Heart right ventricle (tissue), 16 donors: ENCODE data around the gene CNTROB. TPM values are rescaled to one million over a fixed set of nuclear protein-coding genes. Genes with fewer than 3 reads are reported as not detected.

Experiments used
- ATAC-seq, 8 donors: fragments of 200-7000 bp; cut with Tn5 transposase; one replicate each; pipeline ENCODE4 v1.9.1; 2020; ENCODE audit warnings: mild to moderate bottlenecking in 8 of 8, moderate library complexity in 8 of 8, moderate number of reproducible peaks in 1 of 8
- DNase-seq, 2 donors: peaks; one replicate each; pipeline ENCODE4 v3.0.0-alpha.2; 2020
- H3K27ac ChIP-seq, 10 donors: fragments of 200-600 bp; sonication (generic) in 2 of 10; one replicate each; pipeline versions ENCODE4 v1.5.0 to v1.8.0; 2020 to 2022; ENCODE audit warnings: mild to moderate bottlenecking in 3 of 10
- H3K27me3 ChIP-seq, 7 donors: fragments of 200-600 bp; one replicate each; pipeline ENCODE4 v1.8.0; 2021 to 2022; ENCODE audit warnings: mild to moderate bottlenecking in 2 of 7
- H3K36me3 ChIP-seq, 9 donors: fragments of 200-600 bp; sonication (generic) in 1 of 9; one replicate each; pipeline versions ENCODE4 v1.5.0 to v1.8.0; 2020 to 2022; ENCODE audit warnings: mild to moderate bottlenecking in 2 of 9
- H3K4me1 ChIP-seq, 9 donors: fragments of 200-600 bp; sonication (generic) in 1 of 9; one replicate each; pipeline versions ENCODE4 v1.5.0 to v1.8.0; 2020 to 2022; ENCODE audit warnings: mild to moderate bottlenecking in 4 of 9
- H3K4me3 ChIP-seq, 10 donors: fragments of 200-600 bp; sonication (generic) in 2 of 10; one replicate each; pipeline versions ENCODE4 v1.5.0 to v1.8.0; 2020 to 2022; ENCODE audit warnings: mild to moderate bottlenecking in 7 of 10, moderate library complexity in 2 of 10
- H3K9me3 ChIP-seq, 11 donors: fragments of 200-600 bp in 10 of 11; sonication (generic) in 2 of 11; one replicate each; pipeline versions ENCODE4 v1.5.0 to v1.8.0; 2013 to 2022; ENCODE audit warnings: mild to moderate bottlenecking in 2 of 11, control low read depth in 1 of 11, moderate library complexity in 1 of 11
- WGBS, 2 donors: extraction: QIAGEN DNeasy Blood & Tissue Kit; methylation state at CpG; one replicate each; pipeline ENCODE4 v1.1.7; 2013; ENCODE audit warnings: inconsistent platforms in 1 of 2; 5-methylcytosine and 5-hydroxymethylcytosine counted together
- intact Hi-C, 10 donors: fragments of 100-400 bp; cut with DNase I; formaldehyde crosslinking; loops; one replicate each; pipeline versions ENCODE4 v1.11.1 to v1.14.2; 2022
- polyA plus RNA-seq, 2 donors: library from polyadenylated mRNA; stranded (reverse); fragments of 200-250 nt; gene quantifications; one replicate each; pipeline ENCODE4 v1.2.3, GENCODE V29; 2013
- total RNA-seq, 10 donors: library from RNA; stranded (reverse); fragmentation: NEBNext Ultra II Directional in 3 of 10; extraction: Animal tissue kit (Norgen Biotek cat#: 25700) in 3 of 10; gene quantifications; one replicate each; pipeline versions ENCODE4 v1.2.1 to v1.2.4, GENCODE V29; 2021 to 2023
- TF ChIP-seq, protein P1 (sequence below), 9 donors: fragments of 200-600 bp; sonication (generic) in 2 of 9; IDR thresholded peaks; one replicate each; pipeline versions ENCODE4 v1.5.0 to v1.8.0; 2021 to 2022; ENCODE audit warnings: antibody characterized with exemption in 9 of 9, mild to moderate bottlenecking in 5 of 9, moderate library complexity in 1 of 9
- donor health status: Arrhythmogenic right ventricular cardiomyopathy.
- donor health status: ischemic (EF 13 %, LVEDD 7.1; RV severe dilation, severe dysfunction).
- donor health status: healthy with polysubstance abuse.
- donor health status: DM: no; HTN: yes; CAD: no.
- donor health status: DM: no; HTN: no; CAD: no.
- donor health status: ischemic (EF 25% LVEDD 6.9; RV normal size, moderate dysfunction).
- donor health status: ischemic (EF 25% LVEDD 5.7; RV mildly dilated, moderate dysfunction).
- donor health status: healthy.
- donor health status: DM: yes; HTN: yes; CAD: no.
- donor health status: Ischemic cardiomyopathy.
- donor health status: ischemic (EF 35%, LVEDD 5.7; RV mildly dilated, moderate dysfunction).
- donor health status: nonischemic (EF 11% LVEDD 7.7; RV severe dilation, severe dysfunction).
- donor health status: DM: yes; HTN: yes; CAD: no.
- donor health status: PGD.
- donor health status: ischemic (EF 29% LVEDD 5.4; RV normal size, mild dysfunction).
- donor health status: nonischemic (EF 23%, LVEDD 6.1; RV moderate dilation, normal function).

Gene CNTROB
- total and polyA plus RNA-seq, 12 donors: 7.8 to 19.8 (median 11.1) TPM

- no peaks in the 10 kb centered on the region for H3K9me3 ChIP-seq
- ATAC-seq: peak; percentile 66 to 94 (median 83)
- DNase-seq: peak; percentile 96 to 98
- WGBS, 2 donors: 21 to 24% methylated on average over 11 of the region's 11 CpGs
- TF ChIP-seq, protein P1, sequence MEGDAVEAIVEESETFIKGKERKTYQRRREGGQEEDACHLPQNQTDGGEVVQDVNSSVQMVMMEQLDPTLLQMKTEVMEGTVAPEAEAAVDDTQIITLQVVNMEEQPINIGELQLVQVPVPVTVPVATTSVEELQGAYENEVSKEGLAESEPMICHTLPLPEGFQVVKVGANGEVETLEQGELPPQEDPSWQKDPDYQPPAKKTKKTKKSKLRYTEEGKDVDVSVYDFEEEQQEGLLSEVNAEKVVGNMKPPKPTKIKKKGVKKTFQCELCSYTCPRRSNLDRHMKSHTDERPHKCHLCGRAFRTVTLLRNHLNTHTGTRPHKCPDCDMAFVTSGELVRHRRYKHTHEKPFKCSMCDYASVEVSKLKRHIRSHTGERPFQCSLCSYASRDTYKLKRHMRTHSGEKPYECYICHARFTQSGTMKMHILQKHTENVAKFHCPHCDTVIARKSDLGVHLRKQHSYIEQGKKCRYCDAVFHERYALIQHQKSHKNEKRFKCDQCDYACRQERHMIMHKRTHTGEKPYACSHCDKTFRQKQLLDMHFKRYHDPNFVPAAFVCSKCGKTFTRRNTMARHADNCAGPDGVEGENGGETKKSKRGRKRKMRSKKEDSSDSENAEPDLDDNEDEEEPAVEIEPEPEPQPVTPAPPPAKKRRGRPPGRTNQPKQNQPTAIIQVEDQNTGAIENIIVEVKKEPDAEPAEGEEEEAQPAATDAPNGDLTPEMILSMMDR (IDR thresholded peaks at IDR 0.05): peak; percentile 22 to 69 (median 55)
- H3K27me3 ChIP-seq: no peaks in the 10 kb centered on the region
- intact Hi-C loops: loop anchor here in 3 of 10 donors (2.0 to 5.0 kb wide), 5 partner anchors 25 to 67 kb away; partner anchors contain the start of genes CNTROB (in 1 of the 3), KDM6B (in 1 of the 3) and TRAPPC1 (in 1 of the 3)
- peak overlapping the region; percentile 72 to 98 (median 92) for H3K27ac ChIP-seq
- peaks cover 19 to 52% (median 49%) of the 10 kb centered on the region in 9 donors for H3K4me1 ChIP-seq
- peak overlapping the region in 7 of 10 donors; percentile 25 to 96 (median 77) for H3K4me3 ChIP-seq
- H3K36me3 ChIP-seq: peaks cover 0 to 48% (median 7%) of the 10 kb centered on the region in 9 donors
Observed at GRCh38 chr17:7889166-7889955, 42.6 kb upstream of the CNTROB start.

DNA sequence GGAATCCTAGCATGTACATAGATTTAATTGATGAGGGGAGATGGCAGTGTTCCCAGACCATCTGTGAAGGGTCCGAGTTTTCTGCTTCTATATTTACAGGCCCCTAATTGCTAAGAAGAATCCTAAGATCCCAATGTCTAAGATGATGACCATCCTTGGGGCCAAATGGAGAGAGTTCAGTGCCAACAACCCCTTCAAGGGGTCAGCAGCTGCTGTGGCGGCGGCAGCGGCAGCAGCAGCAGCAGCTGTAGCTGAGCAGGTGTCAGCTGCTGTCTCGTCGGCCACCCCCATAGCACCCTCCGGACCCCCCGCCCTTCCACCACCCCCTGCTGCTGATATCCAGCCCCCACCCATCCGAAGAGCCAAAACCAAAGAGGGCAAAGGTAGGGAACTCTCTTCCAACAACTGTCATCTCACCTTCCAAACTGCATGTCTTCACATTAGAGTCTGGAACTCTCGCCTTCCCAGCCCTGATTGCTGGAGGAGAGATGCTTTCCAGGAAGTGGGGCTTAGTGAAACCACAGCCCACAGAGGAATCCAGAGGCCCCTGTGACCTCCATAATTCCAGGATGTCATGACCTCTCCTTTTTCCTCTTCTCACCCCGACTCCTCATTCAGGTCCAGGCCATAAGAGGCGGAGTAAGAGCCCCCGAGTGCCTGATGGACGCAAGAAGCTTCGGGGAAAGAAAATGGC is 38.7 kb upstream of the CNTROB start:
- Histone ChIP-seq H3K27ac (no peak overlapping the region), H3K27me3 (no peaks in the 10 kb centered on the region), H3K9me3 (no peaks in the 10 kb centered on the region), H3K4me1 (peaks cover 14 to 30% (median 20%) of the 10 kb centered on the region in 9 donors), H3K4me3 (no peak overlapping the region), H3K36me3 (peaks cover 0 to 88% (median 20%) of the 10 kb centered on the region in 9 donors)
- 90 to 91% methylated on average over 15 of the region's 15 CpGs for WGBS, 2 donors
- ATAC-seq (no peak), DNase-seq (no peak)
- TF ChIP-seq, protein P1 (IDR thresholded peaks at IDR 0.05): no peak
- intact Hi-C loops: loop anchor here in 4 of 10 donors (10.0 kb wide), 2 partner anchors 69 to 149 kb away; no protein-coding TSS in a partner anchor

- Histone ChIP-seq H3K9me3 (no peaks in the 10 kb centered on the region), H3K36me3 (peaks cover 0 to 97% (median 29%) of the 10 kb centered on the region in 9 donors), H3K4me1 (peaks cover 6 to 21% (median 11%) of the 10 kb centered on the region in 9 donors), H3K27ac (no peak overlapping the region), H3K27me3 (no peaks in the 10 kb centered on the region), H3K4me3 (no peak overlapping the region)
- intact Hi-C loops: loop anchor here in 4 of 10 donors (10.0 kb wide), 2 partner anchors 69 to 149 kb away; no protein-coding TSS in a partner anchor
- TF ChIP-seq, protein P1 (IDR thresholded peaks at IDR 0.05): no peak
- ATAC-seq: no peak
- DNase-seq: no peak
- 95% methylated on average over 9 of the region's 9 CpGs for WGBS, 2 donors
Observed at GRCh38 chr17:7894226-7894625, 37.8 kb upstream of the CNTROB start.

- intact Hi-C loops: loop anchor here in 7 of 10 donors (5.0 to 10.0 kb wide), 4 partner anchors 33 to 150 kb away; no protein-coding TSS in a partner anchor
- TF ChIP-seq, protein P1 (IDR thresholded peaks at IDR 0.05): no peak
- H3K4me1 ChIP-seq: peaks cover under 1 to 14% (median 5%) of the 10 kb centered on the region in 9 donors
- H3K27me3 ChIP-seq: no peaks in the 10 kb centered on the region
- whole genome bisulfite sequencing, 2 donors: 89 to 91% methylated on average over 8 of the region's 8 CpGs
- no peak overlapping the region for H3K4me3 ChIP-seq
- no peak for DNase-seq
- ATAC-seq: no peak
- no peaks in the 10 kb centered on the region for H3K9me3 ChIP-seq
- H3K27ac ChIP-seq: no peak overlapping the region
- H3K36me3 ChIP-seq: peaks cover 0 to 100% (median 29%) of the 10 kb centered on the region in 9 donors
Observed at GRCh38 chr17:7894866-7895265, 37.1 kb upstream of the CNTROB start.
